ENCODE results near the gene EYS.

GRCh38 chr6:63947792-63948529 is 1759.1 kb downstream of the EYS start:
- TF ChIP-seq POLR2AphosphoS5 (IDR thresholded peaks at IDR 0.05; ENCODE audit: low read depth, low read length) (no peak), REST (IDR thresholded peaks at IDR 0.05; ENCODE audit: insufficient read depth in 1 of 2, low read depth in 2 of 2, low read length in 2 of 2) (no peak), TAF1 (IDR thresholded peaks at IDR 0.05; ENCODE audit: borderline replicate concordance, insufficient read depth, low read length) (no peak), SIN3A (IDR thresholded peaks at IDR 0.05; ENCODE audit: borderline replicate concordance, insufficient read depth, low read length) (no peak)
